K562 (cell line): Measurements from ENCODE around the gene OCIAD2. TPM values are rescaled to one million over a fixed set of nuclear protein-coding genes. Genes with fewer than 3 reads are reported as not detected.

Experiments used
- ARID3B ChIP-seq: fragments of 250-450 bp; sonication (Bioruptor Pico); IDR thresholded peaks from 2 replicates; pipeline ENCODE4 v1.4.0; 2020; ENCODE audit warnings: borderline replicate concordance
- BRCA1 ChIP-seq, 2 experiments: fragments of 450-650 bp in 1 of 2; sonication (generic) in 1 of 2; formaldehyde crosslinking in 1 of 2; IDR thresholded peaks; 2 replicates each; pipeline versions ENCODE4 v1.5.0 to v1.6.1; 2017 to 2020; ENCODE audit warnings: mild to moderate bottlenecking in 1 of 2, missing genetic modification reagents in 1 of 2
- CEBPZ ChIP-seq: fragments of 150-350 bp; IDR thresholded peaks from 2 replicates; pipeline ENCODE4 v1.6.1; 2014; ENCODE audit warnings: low read depth, mild to moderate bottlenecking, low read length, borderline replicate concordance
- CTBP1 ChIP-seq: fragments of 450-650 bp; IDR thresholded peaks from 2 replicates; pipeline ENCODE4 v1.6.1; 2016; ENCODE audit warnings: borderline replicate concordance
- CXXC5 ChIP-seq: fragments of 250-450 bp; sonication (Bioruptor Pico); IDR thresholded peaks from 2 replicates; pipeline ENCODE4 v1.8.0; 2022; ENCODE audit warnings: inconsistent platforms, mild to moderate bottlenecking, moderate library complexity
- DACH1 ChIP-seq: fragments of 450-650 bp; IDR thresholded peaks from 2 replicates; pipeline ENCODE4 v1.6.1; 2018; ENCODE audit not compliant: partially characterized antibody
- DIDO1 ChIP-seq: fragments of 450-650 bp; IDR thresholded peaks from 2 replicates; pipeline ENCODE4 v1.6.1; 2016; ENCODE audit warnings: low read depth, missing biosample characterization, missing genetic modification characterization
- ESRRB ChIP-seq: fragments of 250-450 bp; sonication (Bioruptor Pico); IDR thresholded peaks from 2 replicates; pipeline ENCODE4 v1.5.0; 2020; ENCODE audit warnings: mild to moderate bottlenecking, moderate library complexity, borderline replicate concordance
- FOXK2 ChIP-seq, 2 experiments: fragments of 450-650 bp; IDR thresholded peaks in 1 of 2; conservative IDR thresholded peaks in 1 of 2; 2 replicates each; pipeline ENCODE4 v1.6.1; 2016; ENCODE audit warnings: low read depth in 2 of 2, mild to moderate bottlenecking in 1 of 2
- GATAD2B ChIP-seq: fragments of 450-650 bp; IDR thresholded peaks from 2 replicates; pipeline ENCODE4 v1.6.1; 2017; ENCODE audit warnings: mild to moderate bottlenecking, borderline replicate concordance
- NR4A1 ChIP-seq, 2 experiments: fragments of 250-450 bp in 1 of 2; fragments of 450-650 bp in 1 of 2; sonication (Bioruptor Pico) in 1 of 2; IDR thresholded peaks; 2 replicates each; pipeline versions ENCODE4 v1.4.0 to v1.6.1; 2016 to 2020; ENCODE audit warnings: mild to moderate bottlenecking in 2 of 2, missing compliant biosample characterization in 1 of 2, missing genetic modification characterization in 1 of 2, moderate library complexity in 1 of 2
- PML ChIP-seq: IDR thresholded peaks from 2 replicates; pipeline ENCODE4 v1.6.1; 2012; ENCODE audit warnings: low read length, inconsistent platforms
- RBM22 ChIP-seq: fragments of 200-400 bp; formaldehyde crosslinking; IDR thresholded peaks from 2 replicates; pipeline ENCODE4 v1.6.1; 2018; ENCODE audit warnings: low read length, low read depth; ENCODE audit not compliant: poor library complexity, severe bottlenecking
- SRSF7 ChIP-seq: fragments of 200-400 bp; formaldehyde crosslinking; optimal IDR thresholded peaks from 2 replicates; pipeline ENCODE3; 2017; ENCODE audit warnings: mild to moderate bottlenecking, low read depth, low read length
- YBX1 ChIP-seq: fragments of 450-650 bp; IDR thresholded peaks from 2 replicates; pipeline ENCODE4 v1.7.1; 2016; ENCODE audit warnings: mild to moderate bottlenecking
- ZC3H8 ChIP-seq: fragments of 450-650 bp; IDR thresholded peaks from 2 replicates; pipeline ENCODE4 v1.6.1; 2017
- ZNF140 ChIP-seq: fragments of 250-450 bp; sonication (Bioruptor Pico); IDR thresholded peaks from 2 replicates; pipeline ENCODE4 v1.8.0; 2021; ENCODE audit warnings: moderate library complexity, mild to moderate bottlenecking, inconsistent platforms
- ZNF175 ChIP-seq: fragments of 200-800 bp; sonication (Bioruptor generic); IDR thresholded peaks from 2 replicates; pipeline ENCODE4 v1.6.1; 2016; ENCODE audit warnings: low read depth, mild to moderate bottlenecking, missing genetic modification characterization, missing compliant biosample characterization
- ZNF263 ChIP-seq: sonication (generic); formaldehyde crosslinking; IDR thresholded peaks from 2 replicates; pipeline ENCODE4 v1.8.0; 2022; ENCODE audit warnings: mild to moderate bottlenecking, missing genetic modification reagents, borderline replicate concordance
- ZNF347 ChIP-seq: fragments of 450-650 bp; formaldehyde crosslinking; IDR thresholded peaks from 2 replicates; pipeline ENCODE4 v1.4.0; 2020; ENCODE audit warnings: low read depth, mild to moderate bottlenecking, moderate library complexity
- ZNF584 ChIP-seq: fragments of 200-800 bp; sonication (Bioruptor generic); IDR thresholded peaks from 2 replicates; pipeline ENCODE4 v1.6.1; 2016; ENCODE audit warnings: low read depth, mild to moderate bottlenecking, missing genetic modification characterization, missing compliant biosample characterization
- ZNF639 ChIP-seq, 2 experiments: fragments of 200-800 bp in 1 of 2; sonication (Bioruptor generic) in 1 of 2; sonication (generic) in 1 of 2; formaldehyde crosslinking in 1 of 2; IDR thresholded peaks in 1 of 2; conservative IDR thresholded peaks in 1 of 2; 2 replicates each; pipeline versions ENCODE4 v1.5.0 to v1.6.1; 2016 to 2020; ENCODE audit warnings: missing compliant biosample characterization in 1 of 2, missing genetic modification characterization in 1 of 2, missing genetic modification reagents in 1 of 2
- ZNF780A ChIP-seq: fragments of 250-450 bp; sonication (Bioruptor Pico); IDR thresholded peaks from 2 replicates; pipeline ENCODE4 v1.5.0; 2021; ENCODE audit warnings: mild to moderate bottlenecking
- polyA plus RNA-seq, 8 experiments: library from polyadenylated mRNA; depleted of rRNA in 4 of 8; stranded (reverse) in 5 of 8; unstranded in 3 of 8; fragments of >200 nt; fragmentation: Nextera tagmentation in 2 of 8; fragmentation: Illumina TruSeq in 1 of 8; extraction: Ambion mirVana in 2 of 8; extraction: Trizol in 1 of 8; gene quantifications; 2 replicates each; pipeline versions ENCODE4 v1.2.1 to v1.2.3, GENCODE V29; 2011 to 2014; ENCODE audit warnings: inconsistent platforms in 1 of 8, missing spikeins in 1 of 8
- total RNA-seq, 7 experiments: library from RNA; depleted of rRNA in 6 of 7; stranded (reverse); fragments of >200 nt in 6 of 7; fragmentation: Illumina TruSeq in 2 of 7; extraction: Trizol in 2 of 7; gene quantifications; 2 replicates each; pipeline versions ENCODE4 v1.2.1 to v1.2.3, GENCODE V29; 2011 to 2021; ENCODE audit warnings: low replicate concordance in 1 of 7

The OCIAD2 gene
- total and polyA plus RNA-seq, 9 of the 15 experiments (the other 6 are each of a cell fraction or from before 2014, with no cell fraction given) = 0.11 to 0.98 TPM; not detected in 7

GRCh38 chr4:48909697-48910096, 3.1 kb upstream of the OCIAD2 start (continued):
- TF ChIP-seq CEBPZ = no peak
- TF ChIP-seq PML = no peak
- TF ChIP-seq DIDO1 (tag) = no peak
- TF ChIP-seq GATAD2B = no peak
- TF ChIP-seq FOXK2 (conservative IDR thresholded peaks at IDR 0.05 in 1 of 2, IDR thresholded peaks at IDR 0.05 in 1 of 2; ENCODE audit: low read depth in 2 of 2) = no peak
- TF ChIP-seq DACH1 = no peak
- TF ChIP-seq NR4A1 (CRISPR knock-in tag; IDR thresholded peaks at IDR 0.05) = no peak
- TF ChIP-seq NR4A1 (tag; IDR thresholded peaks at IDR 0.05) = no peak
- TF ChIP-seq ZNF175 = peak; percentile 32; the same call in 1 of the 2 replicates
- TF ChIP-seq YBX1 = no peak
- TF ChIP-seq ZNF639 (CRISPR knock-in tag; conservative IDR thresholded peaks at IDR 0.05 in 1 of 2, IDR thresholded peaks at IDR 0.05 in 1 of 2) = no peak
- no peak for TF ChIP-seq ZNF263
- TF ChIP-seq ZNF780A (CRISPR knock-in tag) = no peak
- no peak for TF ChIP-seq RBM22
- TF ChIP-seq ARID3B (CRISPR knock-in tag) = no peak
- TF ChIP-seq ZNF140 (CRISPR knock-in tag) = no peak
- no peak for TF ChIP-seq CXXC5 (CRISPR knock-in tag)
- TF ChIP-seq BRCA1 (IDR thresholded peaks at IDR 0.05) = no peak
- TF ChIP-seq BRCA1 (CRISPR knock-in tag; IDR thresholded peaks at IDR 0.05) = no peak
- no peak for TF ChIP-seq SRSF7
- TF ChIP-seq ESRRB (CRISPR knock-in tag) = no peak
- TF ChIP-seq CTBP1 = 0 out of 2 replicates have a peak, but pooled peaks have one; percentile 15
- TF ChIP-seq ZNF347 = no peak
- TF ChIP-seq ZNF584 (CRISPR knock-in tag) = no peak
- TF ChIP-seq ZC3H8 = no peak
